Panc1 (cell line): ENCODE measurements around the gene SGIP1. TPM values are rescaled to one million over a fixed set of nuclear protein-coding genes. Genes with fewer than 3 reads are reported as not detected.

Experiments
- microRNA-seq: library from miRNA; unstranded; fragments of <30 nt; microRNA quantifications from one replicate; pipeline ENCODE4 v1.1.0, GENCODE V29; 2020; ENCODE audit not compliant: unreplicated experiment
- total RNA-seq: library from RNA; stranded (reverse); gene quantifications from one replicate; pipeline ENCODE4 v1.2.1, GENCODE V29; 2021; ENCODE audit not compliant: unreplicated experiment

The SGIP1 gene
- total RNA-seq, 1 experiment from 2014 or later: 1.6 TPM

Small RNA genes within 50 kb of the gene (microRNA-seq; reads per million reads assigned to microRNA genes)
- 0.95 reads per million for gene MIR3117

Other genes with a start within 250 kb of the SGIP1 start
- not detected for gene DYNLT5, start 218.3 kb downstream of the SGIP1 start, total RNA-seq